B cell (primary cell): ENCODE results near the gene RFK. TPM values are rescaled to one million over a fixed set of nuclear protein-coding genes. Genes with fewer than 3 reads are reported as not detected.

Experiments used
- ATAC-seq: fragments of 200-7000 bp; cut with Tn5 transposase; one replicate; pipeline ENCODE4 v1.10.0; 2021; ENCODE audit warnings: low read depth, mild to moderate bottlenecking, moderate number of reproducible peaks, moderate library complexity
- CTCF ChIA-PET: fragments of 350-600 bp; sonication (Branson Sonifier 250); formaldehyde crosslinking; loops from one replicate; lab custom pipeline; 2021; ENCODE audit warnings: antibody characterized with exemption, inconsistent platforms; lab: Charles Lee
- POLR2A ChIA-PET: fragments of 350-600 bp; sonication (Branson Sonifier 250); formaldehyde crosslinking; loops from one replicate; lab custom pipeline; 2021; ENCODE audit warnings: antibody characterized with exemption; lab: Charles Lee
- DNase-seq: peaks from one replicate; pipeline ENCODE4 v3.0.0; 2013
- H2AFZ ChIP-seq: 2 replicates; pipeline ENCODE4 v1.6.1; 2012; ENCODE audit warnings: mild to moderate bottlenecking, low read depth, low read length; ENCODE audit not compliant: insufficient read depth, poor library complexity, severe bottlenecking
- H3K27ac ChIP-seq, 2 donors: 1 replicate in 1 of 2; 2 replicates in 1 of 2; pipeline ENCODE4 v1.5.1; 2012 to 2013; ENCODE audit warnings: low read length in 2 of 2, mild to moderate bottlenecking in 2 of 2, moderate library complexity in 1 of 2
- H3K27me3 ChIP-seq, 4 experiments: fragments of 200-600 bp in 1 of 4; sonication (generic) in 1 of 4; replicated peaks in 1 of 4; 1 replicate in 2 of 4; 2 replicates in 2 of 4; pipeline versions ENCODE4 v1.6.1 to v1.7.0; 2013 to 2016; ENCODE audit warnings: low read length in 3 of 4, mild to moderate bottlenecking in 2 of 4, mixed read lengths in 1 of 4, moderate library complexity in 1 of 4; ENCODE audit not compliant: insufficient read depth in 4 of 4, control insufficient read depth in 3 of 4; ENCODE audit errors: control extremely low read depth in 1 of 4
- H3K36me3 ChIP-seq, 2 experiments: replicated peaks in 1 of 2; 1 replicate in 1 of 2; 2 replicates in 1 of 2; pipeline versions ENCODE4 v1.6.1 to v1.7.1; 2013; ENCODE audit warnings: low read length in 1 of 2; ENCODE audit not compliant: insufficient read depth in 2 of 2, control insufficient read depth in 1 of 2; ENCODE audit errors: control extremely low read depth in 1 of 2, extremely low read depth in 1 of 2
- H3K4me1 ChIP-seq, 2 donors: fragments of 200-600 bp in 1 of 2; sonication (generic) in 1 of 2; 1 replicate in 1 of 2; 2 replicates in 1 of 2; pipeline versions ENCODE4 v1.5.1 to v1.6.1; 2013 to 2017; ENCODE audit warnings: low read length in 2 of 2; ENCODE audit not compliant: control insufficient read depth in 2 of 2, insufficient read depth in 2 of 2
- H3K4me2 ChIP-seq: replicated peaks from 2 replicates; pipeline ENCODE3; 2012; ENCODE audit warnings: mild to moderate bottlenecking, low read depth, low read length; ENCODE audit not compliant: poor library complexity, severe bottlenecking
- H3K4me3 ChIP-seq, 5 experiments: fragments of 200-600 bp in 1 of 5; sonication (generic) in 1 of 5; 1 replicate in 3 of 5; 2 replicates in 2 of 5; pipeline versions ENCODE4 v1.5.1 to v1.7.0; 2011 to 2016; ENCODE audit warnings: low read length in 4 of 5, mild to moderate bottlenecking in 4 of 5, low read depth in 2 of 5, control low read depth in 1 of 5, moderate library complexity in 1 of 5; ENCODE audit not compliant: insufficient read depth in 1 of 5; ENCODE audit errors: control extremely low read depth in 1 of 5, extremely low read depth in 1 of 5
- H3K79me2 ChIP-seq: fragments of 200-600 bp; sonication (generic); one replicate; pipeline ENCODE4 v1.6.0; 2016; ENCODE audit warnings: low read length; ENCODE audit not compliant: control insufficient read depth, insufficient read depth
- H3K9ac ChIP-seq: fragments of 200-600 bp; sonication (generic); 2 replicates; pipeline ENCODE4 v1.6.1; 2017; ENCODE audit warnings: mild to moderate bottlenecking, low read length, moderate library complexity
- H3K9me3 ChIP-seq, 3 donors: one replicate each; pipeline versions ENCODE4 v1.6.1 to v1.7.1; 2013; ENCODE audit warnings: low read length in 2 of 3; ENCODE audit not compliant: control insufficient read depth in 2 of 3, insufficient read depth in 1 of 3; ENCODE audit errors: control extremely low read depth in 1 of 3
- H4K20me1 ChIP-seq: 2 replicates; pipeline ENCODE4 v1.6.0; 2012; ENCODE audit warnings: mild to moderate bottlenecking, low read length; ENCODE audit not compliant: insufficient read depth, control insufficient read depth, poor library complexity, severe bottlenecking
- H3K27ac Mint-ChIP-seq: one replicate; pipeline ENCODE4 v1.8.0; 2021; ENCODE audit warnings: mixed read lengths
- H3K27me3 Mint-ChIP-seq: one replicate; pipeline ENCODE4 v1.8.0; 2021; ENCODE audit warnings: mixed read lengths
- H3K4me1 Mint-ChIP-seq: one replicate; pipeline ENCODE4 v1.8.0; 2021; ENCODE audit warnings: mixed read lengths
- H3K4me3 Mint-ChIP-seq: one replicate; pipeline ENCODE4 v1.8.0; 2021; ENCODE audit warnings: mixed read lengths
- H3K9me3 Mint-ChIP-seq: one replicate; pipeline ENCODE4 v1.8.0; 2022; ENCODE audit warnings: mixed read lengths; ENCODE audit not compliant: insufficient read depth
- EZH2 ChIP-seq: IDR thresholded peaks from 2 replicates; pipeline ENCODE4 v1.6.1; 2012; ENCODE audit warnings: borderline replicate concordance, low read depth, mild to moderate bottlenecking, moderate library complexity, low read length; ENCODE audit not compliant: insufficient read depth, poor library complexity, severe bottlenecking
- WGBS: methylation state at CpG from one replicate; pipeline ENCODE4 v1.1.5; 2013; ENCODE audit warnings: missing lambda C conversion rate; ENCODE audit not compliant: insufficient coverage; 5-methylcytosine and 5-hydroxymethylcytosine counted together
- intact Hi-C: fragments of 100-400 bp; cut with micrococcal nuclease; formaldehyde crosslinking; loops from one replicate; pipeline ENCODE4 v1.10.0; 2022
- polyA plus RNA-seq: library from polyadenylated mRNA; depleted of rRNA; stranded (reverse); fragments of >200 nt; gene quantifications from 2 replicates; pipeline ENCODE4 v1.2.3, GENCODE V29; 2012
- total RNA-seq, 2 donors: library from RNA; stranded (reverse); fragments of 120-200 nt in 1 of 2; gene quantifications; 1 replicate in 1 of 2; 2 replicates in 1 of 2; pipeline versions ENCODE4 v1.2.3 to v1.2.4, GENCODE V29; 2013 to 2022
- TF ChIP-seq, protein P1 (sequence below): fragments of 200-600 bp; IDR thresholded peaks from one replicate; pipeline ENCODE4 v1.8.0; 2022; ENCODE audit warnings: antibody characterized with exemption, mild to moderate bottlenecking

Gene RFK
- total and polyA plus RNA-seq, 2 donors (not counting 1 experiment from before 2014, with no cell fraction given), result 3.4 to 9.0 TPM

DNA sequence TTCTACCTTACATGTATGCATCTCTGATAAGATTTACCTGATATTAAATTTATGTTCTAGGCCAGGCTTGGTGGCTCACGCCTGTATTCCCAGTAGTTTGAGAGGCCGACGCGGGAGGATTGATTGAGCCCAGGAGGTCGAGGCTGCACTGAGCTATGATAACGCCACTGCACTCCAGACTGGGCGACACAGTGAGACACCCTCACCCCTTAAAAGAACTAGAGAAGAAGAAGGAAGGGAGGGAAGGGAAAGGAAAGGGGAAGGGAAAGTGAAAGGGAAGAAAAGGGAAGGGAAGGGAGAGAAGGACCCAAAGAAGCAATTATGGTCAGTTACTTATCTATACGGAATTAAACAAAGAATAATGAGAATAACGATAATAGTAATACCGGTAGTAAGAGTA lies 1.2 kb upstream of the RFK start:
- H3K4me1 ChIP-seq, result peaks cover 9 to 15% of the 10 kb centered on the region in 2 donors
- peak overlapping the region; percentile 78 to 98 for H3K27ac ChIP-seq
- Mint-ChIP-seq H3K27ac (peak overlapping the region; percentile 46), H3K27me3 (no peaks in the 10 kb centered on the region), H3K4me1 (peaks cover 15% of the 10 kb centered on the region), H3K9me3 (no peaks in the 10 kb centered on the region), H3K4me3 (peak overlapping the region; percentile 40)
- TF ChIP-seq EZH2, result no peak
- TF ChIP-seq, protein P1, sequence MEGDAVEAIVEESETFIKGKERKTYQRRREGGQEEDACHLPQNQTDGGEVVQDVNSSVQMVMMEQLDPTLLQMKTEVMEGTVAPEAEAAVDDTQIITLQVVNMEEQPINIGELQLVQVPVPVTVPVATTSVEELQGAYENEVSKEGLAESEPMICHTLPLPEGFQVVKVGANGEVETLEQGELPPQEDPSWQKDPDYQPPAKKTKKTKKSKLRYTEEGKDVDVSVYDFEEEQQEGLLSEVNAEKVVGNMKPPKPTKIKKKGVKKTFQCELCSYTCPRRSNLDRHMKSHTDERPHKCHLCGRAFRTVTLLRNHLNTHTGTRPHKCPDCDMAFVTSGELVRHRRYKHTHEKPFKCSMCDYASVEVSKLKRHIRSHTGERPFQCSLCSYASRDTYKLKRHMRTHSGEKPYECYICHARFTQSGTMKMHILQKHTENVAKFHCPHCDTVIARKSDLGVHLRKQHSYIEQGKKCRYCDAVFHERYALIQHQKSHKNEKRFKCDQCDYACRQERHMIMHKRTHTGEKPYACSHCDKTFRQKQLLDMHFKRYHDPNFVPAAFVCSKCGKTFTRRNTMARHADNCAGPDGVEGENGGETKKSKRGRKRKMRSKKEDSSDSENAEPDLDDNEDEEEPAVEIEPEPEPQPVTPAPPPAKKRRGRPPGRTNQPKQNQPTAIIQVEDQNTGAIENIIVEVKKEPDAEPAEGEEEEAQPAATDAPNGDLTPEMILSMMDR, result no peak
- peaks cover 13% of the 10 kb centered on the region for H3K79me2 ChIP-seq
- no peaks in the 10 kb centered on the region for H3K9me3 ChIP-seq
- WGBS, result 93% methylated on average over 6 of the region's 10 CpGs
- intact Hi-C loops, result loop anchor here (2.0 to 10.0 kb wide), 4 partner anchors 263 to 1899 kb away; partner anchors contain the start of genes C9orf40 and PSAT1
- H3K36me3 ChIP-seq, result no peaks in the 10 kb centered on the region
- DNase-seq, result peak; percentile 7
- ATAC-seq, result no peak
- peak overlapping the region; percentile 95 for H3K4me2 ChIP-seq
- H2AFZ ChIP-seq, result peak overlapping the region; percentile 96
- peaks cover 4% of the 10 kb centered on the region for H4K20me1 ChIP-seq
- peak overlapping the region; percentile 93 for H3K9ac ChIP-seq
- ChIA-PET CTCF (interaction anchor here (0.7 to 2.6 kb wide), 7 partner anchors 8 to 310 kb away, joined by 3 to 15 read pairs (median 9); partner anchors contain the start of gene GCNT1), POLR2A (interaction anchor here (2.6 kb wide), 1 partner anchor 77 kb away, joined by 9 read pairs; no protein-coding TSS in a partner anchor)
- no peaks in the 10 kb centered on the region for H3K27me3 ChIP-seq
- peak overlapping the region in 4 of 5 experiments; percentile 93 to 98 (median 96) for H3K4me3 ChIP-seq

DNA sequence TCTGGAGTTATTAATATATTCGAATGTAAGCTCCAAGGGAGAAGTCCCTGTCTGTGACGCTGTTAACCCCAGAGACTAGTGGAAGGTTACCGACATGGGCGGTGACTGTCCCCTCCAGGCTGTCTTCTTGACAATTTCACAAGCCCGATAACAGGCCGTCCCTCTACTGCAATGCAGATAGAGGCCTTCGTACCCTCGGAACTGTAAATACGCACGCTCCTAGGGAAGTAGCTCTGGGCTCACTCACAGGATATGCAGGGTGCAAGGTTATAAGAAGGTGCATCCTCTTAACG lies 680 bp upstream of the RFK start:
- DNase-seq, result no peak
- H3K27ac Mint-ChIP-seq, result peak overlapping the region; percentile 98
- H3K9me3 Mint-ChIP-seq, result no peaks in the 10 kb centered on the region
- Histone ChIP-seq H2AFZ (peak overlapping the region; percentile 96), H3K36me3 (no peaks in the 10 kb centered on the region), H3K27me3 (no peaks in the 10 kb centered on the region), H3K4me2 (peak overlapping the region; percentile 95), H3K4me1 (peaks cover 9 to 15% of the 10 kb centered on the region in 2 donors), H3K27ac (peak overlapping the region; percentile 78 to 98), H3K79me2 (peaks cover 13% of the 10 kb centered on the region), H4K20me1 (peaks cover 4% of the 10 kb centered on the region), H3K4me3 (peak overlapping the region; percentile 93 to 98 (median 97)), H3K9me3 (no peaks in the 10 kb centered on the region), H3K9ac (peak overlapping the region; percentile 93)
- WGBS, result 4% methylated on average over 7 of the region's 11 CpGs
- CTCF ChIA-PET, result interaction anchor here (0.6 to 2.6 kb wide), 11 partner anchors 8 to 312 kb away, joined by 3 to 15 read pairs (median 3); partner anchors contain the start of gene GCNT1
- POLR2A ChIA-PET, result interaction anchor here (1.2 to 2.6 kb wide), 3 partner anchors 77 to 1367 kb away, joined by 4 to 9 read pairs (median 5); partner anchors contain the start of gene CARNMT1
- H3K4me1 Mint-ChIP-seq, result peaks cover 15% of the 10 kb centered on the region
- TF ChIP-seq, protein P1, result no peak
- no peak for TF ChIP-seq EZH2
- H3K4me3 Mint-ChIP-seq, result peak overlapping the region; percentile 94
- H3K27me3 Mint-ChIP-seq, result no peaks in the 10 kb centered on the region
- peak; percentile 37 for ATAC-seq
- intact Hi-C loops, result loop anchor here (1.0 to 10.0 kb wide), 7 partner anchors 8 to 1900 kb away; partner anchors contain the start of genes C9orf40, GCNT1, PSAT1 and VPS13A
